ENCODE data around the gene MAMDC2.

GRCh38 chr9:70040376-70040903 is 3.2 kb upstream of the MAMDC2 start:
- TF ChIP-seq CTCF (conservative IDR thresholded peaks at IDR 0.05; ENCODE audit: low read length) = no peak
- TF ChIP-seq EZH2phosphoT487 (IDR thresholded peaks at IDR 0.05; ENCODE audit: borderline replicate concordance) = no peak
